ENCODE results near the gene SNRPE.
A peak's percentile ranks its signal among the peaks of the same experiment; 100 is the strongest.
"Not testable (repeated sequence)": the region's sequence is repeated elsewhere in the genome, so short reads cannot be mapped to it uniquely, and the experiment has no call there.

Gene SNRPE

DNA sequence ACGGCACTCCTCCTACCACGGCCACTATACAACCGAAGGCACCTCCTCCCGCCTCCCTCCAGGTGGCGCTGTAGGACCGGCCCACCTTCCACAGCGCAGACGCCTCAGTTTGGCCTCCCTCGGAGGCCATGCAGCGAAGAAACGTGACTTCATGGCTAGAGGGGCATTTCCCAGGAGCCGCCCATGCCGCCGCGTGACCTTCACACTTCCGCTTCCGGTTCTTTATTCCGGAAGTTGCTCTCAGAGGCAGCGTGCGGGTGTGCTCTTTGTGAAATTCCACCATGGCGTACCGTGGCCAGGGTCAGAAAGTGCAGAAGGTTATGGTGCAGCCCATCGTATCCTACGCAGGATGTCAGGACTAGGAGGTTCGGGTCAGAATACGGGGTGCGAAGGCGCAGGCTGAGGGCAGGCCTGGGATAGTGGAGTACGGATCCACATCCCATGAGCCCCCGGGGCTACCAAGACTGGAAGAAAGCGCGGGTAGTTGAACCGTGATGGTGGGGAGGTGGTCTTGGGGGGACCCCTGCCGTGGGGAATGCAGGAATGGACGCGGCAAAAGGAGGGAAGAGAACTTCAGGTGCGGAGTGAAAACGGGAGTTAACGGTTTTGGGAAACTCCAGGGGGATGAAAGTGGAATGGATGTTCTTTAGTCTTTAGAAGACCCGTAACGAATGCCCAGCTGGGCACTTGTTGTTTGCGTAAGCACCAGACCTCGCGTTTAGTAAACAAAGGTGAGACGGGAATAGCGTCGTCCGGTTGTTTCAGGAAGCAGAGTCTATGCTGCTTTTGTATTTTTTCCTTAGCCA is at the start of gene SNRPE:
SNRPE (plus strand) TSS at position 221 of the 806 bp plus-strand sequence; CDS start at position 282, 61 bp downstream.
- peak; percentile 97 for DNase-seq

- DNase-seq: no peak
These were observed 47.6 kb upstream of the SNRPE start for GRCh38 chr1:203813581-203814341.

DNA sequence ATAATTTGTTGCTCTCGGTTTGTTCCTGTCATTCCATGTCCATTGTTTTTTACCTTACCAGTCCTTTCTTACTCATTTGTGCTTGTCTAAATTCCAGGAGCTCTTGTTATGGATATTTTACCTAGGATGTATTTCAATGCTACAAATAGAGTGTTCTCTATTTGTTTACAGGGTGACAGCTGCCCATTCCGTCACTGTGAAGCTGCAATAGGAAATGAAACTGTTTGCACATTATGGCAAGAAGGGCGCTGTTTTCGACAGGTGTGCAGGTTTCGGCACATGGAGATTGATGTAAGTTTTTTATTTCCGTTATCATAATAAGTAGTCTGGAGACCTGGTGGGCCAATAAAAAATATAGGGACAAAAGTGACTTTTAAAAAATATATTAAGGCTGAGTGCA is 43.0 kb upstream of the SNRPE start:
- no peak for DNase-seq

DNA sequence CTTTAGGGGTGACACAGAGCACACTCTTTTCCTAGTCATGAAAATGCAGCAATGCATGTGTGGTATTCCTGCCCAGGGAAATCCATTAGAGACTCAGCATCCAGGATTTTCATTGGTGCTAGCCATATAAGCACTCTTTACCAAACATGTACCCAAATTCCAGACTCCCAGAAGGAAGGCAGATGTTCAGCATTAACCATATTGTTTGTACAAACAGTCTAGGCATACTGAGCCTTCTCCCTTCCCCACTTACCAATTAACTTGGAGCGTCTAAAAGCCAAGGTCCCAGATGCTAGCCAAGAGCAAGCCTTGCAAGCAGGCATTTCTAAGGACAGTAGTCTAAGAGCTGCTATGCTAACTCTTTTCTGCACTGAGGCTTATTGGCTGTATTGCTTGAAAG is 38.1 kb upstream of the SNRPE start:
- DNase-seq: no peak

- no peak for DNase-seq
These were observed 35.2 kb upstream of the SNRPE start for GRCh38 chr1:203826175-203826574.

DNA sequence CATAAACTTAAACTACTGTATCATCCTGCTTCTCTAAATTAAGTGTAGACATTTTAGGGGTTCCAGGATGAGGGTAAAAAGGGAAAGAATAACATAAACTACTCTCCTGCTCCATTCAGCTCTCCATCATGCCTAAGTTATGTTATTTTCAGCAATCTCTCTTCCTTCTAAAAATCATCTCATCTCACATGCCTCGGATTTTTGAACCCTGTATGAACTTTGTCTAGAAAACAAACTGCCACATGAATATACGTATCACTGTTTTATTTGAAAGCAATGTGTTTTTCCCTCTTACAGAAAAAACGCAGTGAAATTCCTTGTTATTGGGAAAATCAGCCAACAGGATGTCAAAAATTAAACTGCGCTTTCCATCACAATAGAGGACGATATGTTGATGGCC is 33.4 kb upstream of the SNRPE start:
- no peak for DNase-seq

DNA sequence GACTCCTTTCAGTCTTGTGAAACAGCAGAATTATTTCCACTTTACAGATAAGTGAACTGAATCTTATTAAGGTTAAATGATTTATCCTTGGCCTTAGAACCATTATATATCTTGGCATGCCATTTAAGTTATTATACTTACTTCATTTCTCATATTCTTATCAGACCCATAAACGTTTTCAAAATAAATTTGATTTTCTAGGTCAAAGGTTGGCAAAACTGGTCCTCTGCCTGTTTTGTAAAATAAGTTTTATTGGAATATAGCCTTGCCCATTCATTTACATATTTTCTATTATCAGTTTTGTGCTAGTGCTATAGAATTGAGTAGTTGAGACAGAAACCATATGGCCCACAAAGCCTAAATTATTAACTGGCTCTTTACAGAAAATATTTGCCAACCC is 32.9 kb upstream of the SNRPE start:
- DNase-seq: no peak

GRCh38 chr1:203829247-203829646 is 32.2 kb upstream of the SNRPE start:
- peak; percentile 75 for DNase-seq

- no peak for DNase-seq
These were observed 25.9 kb upstream of the SNRPE start for GRCh38 chr1:203835476-203835875.

GRCh38 chr1:203839081-203839480 is 22.3 kb upstream of the SNRPE start:
- DNase-seq: no peak

DNA sequence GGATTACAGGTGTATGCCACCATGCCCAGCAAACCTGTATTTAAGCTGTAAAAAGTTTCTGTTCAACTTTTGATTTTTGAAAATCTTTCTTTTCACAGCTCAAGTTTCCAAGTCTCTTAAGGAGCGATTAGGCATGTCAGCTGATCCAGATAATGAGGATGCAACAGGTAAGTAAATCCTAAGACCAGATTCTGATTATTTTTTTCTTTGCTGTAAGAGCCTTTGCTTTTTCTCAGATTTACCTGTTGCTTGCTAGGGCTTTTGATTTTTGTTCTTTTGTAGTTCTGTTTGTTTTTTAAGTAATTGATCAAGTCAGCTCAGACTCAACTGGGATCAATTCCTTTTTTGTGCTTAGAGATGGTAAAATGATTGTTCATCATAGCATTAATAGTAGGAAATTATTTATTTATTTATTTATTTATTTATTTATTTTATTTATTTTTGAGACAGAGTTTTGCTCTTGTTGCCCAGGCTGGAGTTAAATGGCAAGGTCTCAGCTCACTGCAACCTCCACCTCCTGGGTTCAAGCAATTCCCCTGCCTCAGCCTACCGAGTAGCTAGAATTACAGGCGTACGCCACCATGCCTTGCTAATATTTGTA is 21.1 kb upstream of the SNRPE start:
- no peak for DNase-seq

DNA sequence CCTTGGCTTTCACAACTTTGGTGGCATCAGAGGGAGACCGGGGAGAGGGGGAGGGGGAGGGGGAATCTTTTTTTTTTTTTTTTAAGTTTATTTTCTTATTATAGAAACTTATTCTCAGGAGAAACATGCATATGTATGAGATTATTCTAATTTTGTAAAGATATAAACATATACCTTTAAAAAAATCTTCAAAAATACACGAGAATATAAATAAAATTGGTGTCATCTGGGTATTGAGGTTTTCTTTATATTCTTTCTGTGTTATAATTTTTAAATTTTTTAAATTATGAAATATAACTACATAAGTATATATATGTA is 18.9 kb upstream of the SNRPE start:
- DNase-seq: no peak

DNA sequence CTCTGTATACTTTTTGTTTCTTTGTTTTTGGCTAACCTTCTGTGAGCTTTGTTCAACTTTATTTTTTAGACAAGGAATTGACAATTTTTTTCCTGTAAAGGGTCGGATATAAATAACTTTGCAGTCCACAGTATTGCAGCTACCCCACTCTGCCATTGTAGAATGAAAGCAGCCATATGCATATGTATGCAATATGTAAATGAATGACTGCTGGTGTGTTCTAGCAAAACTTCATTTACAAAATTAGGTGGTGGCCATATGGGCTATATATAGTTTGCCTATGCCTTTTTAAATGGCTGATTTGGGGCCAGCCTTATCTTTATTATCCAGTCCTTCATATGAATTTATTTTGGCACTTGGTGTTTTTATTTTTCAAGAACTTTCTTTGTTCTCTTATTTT is 18.0 kb upstream of the SNRPE start:
- DNase-seq: no peak

DNA sequence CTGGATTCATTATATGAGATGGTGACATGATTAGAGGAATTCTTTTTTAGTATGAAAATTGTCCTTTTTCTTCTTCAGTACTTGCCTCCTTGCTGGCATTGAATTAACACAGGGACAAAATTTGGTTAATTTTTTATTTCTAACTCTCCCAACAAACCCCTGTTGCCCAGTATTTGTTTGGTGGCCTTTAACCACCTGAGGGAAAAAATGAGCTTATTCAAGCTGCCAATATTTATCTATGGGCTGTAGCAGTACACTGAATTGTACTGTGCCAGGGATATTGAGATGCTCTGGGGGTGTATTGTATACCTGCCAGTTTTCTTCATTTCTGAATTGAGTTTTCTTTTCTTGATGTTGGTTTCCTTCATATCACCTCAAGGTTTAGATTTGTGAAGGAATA is 8.3 kb upstream of the SNRPE start:
- DNase-seq: not testable (repeated sequence)

- DNase-seq: no peak
These were observed 3.3 kb upstream of the SNRPE start for GRCh38 chr1:203858055-203858454.

DNA sequence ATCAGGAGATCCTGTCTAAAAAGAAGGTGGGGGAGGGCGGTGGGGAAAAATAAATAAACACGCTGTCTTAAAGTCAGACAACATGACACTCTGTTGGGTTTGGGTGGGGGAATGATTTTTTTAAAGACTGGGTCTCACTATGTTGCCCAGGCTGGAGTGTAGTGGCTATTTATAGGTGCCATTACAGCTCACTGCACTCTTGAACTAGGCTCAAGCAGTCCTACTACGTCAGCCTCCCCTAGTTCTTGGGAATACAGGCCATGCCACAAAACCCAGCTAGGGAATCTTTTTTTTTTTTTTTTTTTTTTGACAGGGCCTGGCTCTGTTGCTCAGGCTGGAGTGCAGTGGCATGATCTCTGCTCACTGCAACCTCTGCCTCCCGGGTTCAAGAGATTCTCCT is 2.4 kb upstream of the SNRPE start:
- no peak for DNase-seq

- no peak for DNase-seq
These were observed 888 bp upstream of the SNRPE start for GRCh38 chr1:203860396-203861025.

- no peak for DNase-seq
These were observed 6.4 kb downstream of the SNRPE start for GRCh38 chr1:203867802-203868201.

GRCh38 chr1:203870245-203870644 is 8.8 kb downstream of the SNRPE start:
- no peak for DNase-seq

DNA sequence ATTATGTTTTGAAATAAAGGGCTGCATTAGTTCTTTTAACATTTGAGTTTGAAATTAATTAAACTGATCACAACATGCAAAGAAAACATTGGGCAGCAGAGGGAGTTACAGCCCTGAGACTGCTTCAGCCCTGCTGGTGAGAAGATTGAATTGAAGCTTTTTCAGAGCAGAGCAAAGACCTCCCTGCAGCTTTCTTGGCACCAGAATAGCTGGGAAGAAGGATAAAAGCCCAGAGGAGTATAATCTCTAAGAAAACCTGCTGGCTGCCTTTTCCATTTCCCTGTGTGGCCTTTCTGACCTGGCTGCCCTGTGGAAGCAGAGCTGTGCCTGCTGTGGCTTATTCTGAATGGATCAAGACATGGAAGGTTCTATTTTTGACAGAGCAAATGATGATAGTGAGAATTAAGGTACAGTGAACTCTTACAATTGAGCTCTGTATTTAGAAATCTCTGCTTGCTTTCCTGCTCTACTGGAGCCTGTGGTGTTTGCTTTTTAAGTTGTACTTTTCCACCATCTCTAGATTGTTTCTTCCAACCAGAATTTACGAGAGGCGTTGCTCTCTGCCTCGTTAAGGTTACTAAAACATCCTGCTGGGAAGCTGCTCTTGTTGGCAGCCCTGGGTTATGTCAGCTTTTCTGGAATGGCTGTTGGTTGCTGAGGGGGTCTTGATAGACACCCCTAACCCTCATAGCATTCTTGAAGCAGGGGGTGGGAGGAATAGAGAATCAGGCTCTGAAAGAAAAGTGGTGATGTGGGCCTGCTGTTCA is 9.9 kb downstream of the SNRPE start:
- DNase-seq: peak; percentile 42

GRCh38 chr1:203873094-203873493 is 11.7 kb downstream of the SNRPE start:
- no peak for DNase-seq

GRCh38 chr1:203878422-203878821 is 17.0 kb downstream of the SNRPE start:
- DNase-seq: no peak

DNA sequence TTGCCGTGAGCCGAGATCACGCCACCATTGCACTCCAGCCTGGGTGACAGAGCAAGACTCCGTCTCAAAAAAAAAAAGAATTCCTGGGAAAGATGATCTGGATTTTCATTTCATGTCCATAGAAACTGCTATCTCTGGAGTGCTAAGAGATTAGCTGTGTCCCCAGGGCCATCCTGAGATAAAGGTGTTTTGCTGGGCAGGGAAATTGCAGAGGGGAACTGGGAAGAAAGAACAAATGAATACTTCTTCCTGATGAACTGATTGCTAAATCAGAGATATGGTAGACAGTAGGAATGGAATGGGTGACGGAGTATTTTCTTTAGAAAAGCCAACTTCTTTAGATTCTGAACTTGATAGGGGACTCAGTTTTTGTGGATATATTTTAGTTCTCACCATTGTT is 19.2 kb downstream of the SNRPE start:
- DNase-seq: no peak
